Chondrocyte (in vitro differentiated cells): Measurements from ENCODE around the gene ADGRV1. TPM values are rescaled to one million over a fixed set of nuclear protein-coding genes. Genes with fewer than 3 reads are reported as not detected.
"Not testable (repeated sequence)": the region's sequence is repeated elsewhere in the genome, so short reads cannot be mapped to it uniquely, and the experiment has no call there.

Experiments
- DNase-seq: peaks from one replicate; pipeline ENCODE4 v3.0.0; 2021; ENCODE audit warnings: mixed read lengths, low spot score
- H3K27ac Mint-ChIP-seq: one replicate; pipeline ENCODE4 v1.8.0; 2021; ENCODE audit warnings: mild to moderate bottlenecking, moderate library complexity, mixed read lengths; ENCODE audit not compliant: unreplicated experiment
- H3K27me3 Mint-ChIP-seq: 2 replicates; pipeline ENCODE4 v1.8.0; 2021; ENCODE audit warnings: low read depth, mixed read lengths
- H3K36me3 Mint-ChIP-seq: 2 replicates; pipeline ENCODE4 v1.8.0; 2021; ENCODE audit warnings: low read depth, mixed read lengths
- H3K4me1 Mint-ChIP-seq: 2 replicates; pipeline ENCODE4 v1.8.0; 2021; ENCODE audit warnings: low read depth, mild to moderate bottlenecking, mixed read lengths
- H3K4me3 Mint-ChIP-seq: one replicate; pipeline ENCODE4 v1.8.0; 2021; ENCODE audit warnings: mild to moderate bottlenecking, moderate library complexity, mixed read lengths; ENCODE audit not compliant: unreplicated experiment
- H3K9me3 Mint-ChIP-seq: 2 replicates; pipeline ENCODE4 v1.8.0; 2021; ENCODE audit warnings: low read depth, mixed read lengths
- total RNA-seq: library from RNA; stranded (reverse); gene quantifications from 3 replicates; pipeline ENCODE4 v1.2.1, GENCODE V29; 2021
- TF ChIP-seq, protein P1 (sequence below): fragments of 200-600 bp; sonication (generic); IDR thresholded peaks from 2 replicates; pipeline ENCODE4 v1.5.0; 2021; ENCODE audit warnings: antibody characterized with exemption, mild to moderate bottlenecking, moderate library complexity

ADGRV1 gene
- total RNA-seq, 1 donor from 2014 or later, result 1.5 TPM

DNA sequence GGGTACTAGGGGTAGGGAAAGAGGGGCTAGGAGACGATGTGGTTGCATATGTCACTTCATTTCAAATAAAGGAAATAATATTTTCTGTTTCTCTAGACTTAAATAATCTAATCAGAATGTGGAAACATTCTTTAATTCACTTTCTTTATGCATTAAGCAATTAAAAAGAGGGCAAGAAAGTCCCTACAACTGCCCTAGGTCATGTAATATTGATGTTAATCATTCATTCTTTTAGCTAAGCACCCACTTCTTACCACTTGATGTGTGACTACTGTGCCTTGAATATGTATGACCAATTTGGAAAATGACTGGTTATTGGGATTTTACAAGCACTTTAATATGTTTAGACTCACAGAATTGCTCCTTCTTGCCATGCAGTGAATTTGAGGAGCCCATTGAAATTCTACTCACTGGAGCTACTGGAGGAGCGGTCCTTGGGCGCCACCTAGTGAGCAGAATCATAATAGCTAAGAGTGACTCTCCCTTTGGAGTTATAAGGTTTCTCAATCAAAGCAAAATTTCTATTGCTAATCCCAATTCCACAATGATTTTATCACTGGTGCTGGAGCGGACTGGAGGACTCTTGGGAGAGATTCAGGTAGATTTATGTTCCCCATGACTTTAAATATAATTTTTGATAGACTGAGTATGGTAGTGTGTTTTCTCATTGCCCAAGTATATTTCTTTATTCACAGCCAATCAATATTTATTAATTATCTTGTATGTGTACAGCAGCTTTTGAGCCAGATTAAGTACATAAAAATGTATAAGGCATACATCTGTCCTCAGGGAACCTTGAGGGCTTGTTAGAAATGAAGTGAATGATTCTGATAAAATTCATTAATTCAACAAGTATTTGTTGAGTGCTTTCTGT lies 225.1 kb downstream of the ADGRV1 start:
- DNase-seq, result no peak
- H3K27me3 Mint-ChIP-seq, result peaks cover 3% of the 10 kb centered on the region
- H3K36me3 Mint-ChIP-seq, result no peaks in the 10 kb centered on the region
- no peak overlapping the region for H3K4me3 Mint-ChIP-seq
- H3K9me3 Mint-ChIP-seq, result no peaks in the 10 kb centered on the region
- H3K27ac Mint-ChIP-seq, result no peak overlapping the region
- TF ChIP-seq, protein P1, sequence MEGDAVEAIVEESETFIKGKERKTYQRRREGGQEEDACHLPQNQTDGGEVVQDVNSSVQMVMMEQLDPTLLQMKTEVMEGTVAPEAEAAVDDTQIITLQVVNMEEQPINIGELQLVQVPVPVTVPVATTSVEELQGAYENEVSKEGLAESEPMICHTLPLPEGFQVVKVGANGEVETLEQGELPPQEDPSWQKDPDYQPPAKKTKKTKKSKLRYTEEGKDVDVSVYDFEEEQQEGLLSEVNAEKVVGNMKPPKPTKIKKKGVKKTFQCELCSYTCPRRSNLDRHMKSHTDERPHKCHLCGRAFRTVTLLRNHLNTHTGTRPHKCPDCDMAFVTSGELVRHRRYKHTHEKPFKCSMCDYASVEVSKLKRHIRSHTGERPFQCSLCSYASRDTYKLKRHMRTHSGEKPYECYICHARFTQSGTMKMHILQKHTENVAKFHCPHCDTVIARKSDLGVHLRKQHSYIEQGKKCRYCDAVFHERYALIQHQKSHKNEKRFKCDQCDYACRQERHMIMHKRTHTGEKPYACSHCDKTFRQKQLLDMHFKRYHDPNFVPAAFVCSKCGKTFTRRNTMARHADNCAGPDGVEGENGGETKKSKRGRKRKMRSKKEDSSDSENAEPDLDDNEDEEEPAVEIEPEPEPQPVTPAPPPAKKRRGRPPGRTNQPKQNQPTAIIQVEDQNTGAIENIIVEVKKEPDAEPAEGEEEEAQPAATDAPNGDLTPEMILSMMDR, result peak; percentile 95
- H3K4me1 Mint-ChIP-seq, result no peaks in the 10 kb centered on the region

DNA sequence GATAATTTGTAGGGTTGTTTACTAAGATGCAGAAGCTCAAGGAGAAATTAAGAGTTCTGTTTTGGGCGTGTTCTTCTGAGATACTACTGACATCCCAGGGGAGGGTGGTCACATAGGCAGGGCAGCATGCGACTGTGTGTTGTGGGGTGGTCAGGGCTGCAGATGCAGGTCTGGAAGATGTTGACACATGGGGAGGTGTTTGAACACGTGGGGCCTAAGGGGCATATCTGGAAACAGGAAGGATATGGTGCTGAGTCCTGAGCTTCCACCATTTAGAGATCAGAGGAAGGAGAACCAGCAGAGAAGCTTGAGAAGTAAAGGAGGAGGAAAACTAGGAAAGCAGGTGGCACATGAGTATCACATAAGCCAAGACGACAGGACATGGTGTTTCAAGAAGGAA lies 228.2 kb downstream of the ADGRV1 start:
- H3K36me3 Mint-ChIP-seq, result no peaks in the 10 kb centered on the region
- H3K4me3 Mint-ChIP-seq, result no peak overlapping the region
- H3K27me3 Mint-ChIP-seq, result peaks cover 3% of the 10 kb centered on the region
- TF ChIP-seq, protein P1, result no peak
- no peak overlapping the region for H3K27ac Mint-ChIP-seq
- no peaks in the 10 kb centered on the region for H3K4me1 Mint-ChIP-seq
- DNase-seq, result no peak
- no peaks in the 10 kb centered on the region for H3K9me3 Mint-ChIP-seq

DNA sequence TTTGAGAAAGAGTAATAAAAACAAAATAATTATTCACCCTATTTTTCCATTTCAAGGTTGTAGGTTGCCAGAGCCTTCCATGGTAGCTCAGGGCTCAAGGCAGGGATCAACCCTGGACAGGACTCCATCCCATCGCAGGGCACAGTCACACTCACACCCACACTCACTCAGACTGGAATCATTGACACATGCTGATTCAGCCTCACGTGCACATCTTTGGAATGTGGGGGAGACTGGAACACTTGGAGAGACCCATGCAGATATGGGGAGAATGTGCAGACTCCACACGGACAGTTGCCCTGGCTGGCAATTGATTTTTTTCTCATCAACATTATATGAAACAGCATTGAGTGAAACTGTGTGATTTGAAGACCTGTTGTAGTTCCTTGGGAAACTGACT lies 234.1 kb downstream of the ADGRV1 start:
- DNase-seq, result no peak
- H3K27me3 Mint-ChIP-seq, result no peaks in the 10 kb centered on the region
- H3K4me3 Mint-ChIP-seq, result no peak overlapping the region
- TF ChIP-seq, protein P1, result no peak
- H3K36me3 Mint-ChIP-seq, result peaks cover 1% of the 10 kb centered on the region
- no peaks in the 10 kb centered on the region for H3K4me1 Mint-ChIP-seq
- H3K9me3 Mint-ChIP-seq, result peaks cover 16% of the 10 kb centered on the region
- no peak overlapping the region for H3K27ac Mint-ChIP-seq

DNA sequence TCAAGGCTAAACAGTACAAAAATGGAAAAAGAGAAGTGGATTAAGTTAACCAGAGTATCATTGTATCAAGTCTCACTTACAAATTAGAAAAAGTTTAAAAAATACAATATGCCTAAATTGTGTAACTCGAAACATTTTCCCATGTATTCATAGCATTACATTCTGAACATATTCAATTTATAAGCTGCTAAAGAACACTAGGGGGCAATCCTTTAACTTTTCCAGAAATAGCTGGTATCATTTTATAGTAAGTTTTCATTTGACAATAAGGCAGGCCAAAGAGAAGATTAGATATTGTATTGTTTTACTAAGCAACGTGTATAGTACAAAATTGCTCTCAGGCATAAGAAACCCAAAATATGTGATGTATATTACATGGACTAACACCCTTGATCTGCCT lies 234.6 kb downstream of the ADGRV1 start:
- H3K36me3 Mint-ChIP-seq, result peaks cover 1% of the 10 kb centered on the region
- no peak for DNase-seq
- no peak overlapping the region for H3K4me3 Mint-ChIP-seq
- H3K27me3 Mint-ChIP-seq, result no peaks in the 10 kb centered on the region
- TF ChIP-seq, protein P1, result peak; percentile 73
- peaks cover 21% of the 10 kb centered on the region for H3K9me3 Mint-ChIP-seq
- no peak overlapping the region for H3K27ac Mint-ChIP-seq
- H3K4me1 Mint-ChIP-seq, result no peaks in the 10 kb centered on the region

DNA sequence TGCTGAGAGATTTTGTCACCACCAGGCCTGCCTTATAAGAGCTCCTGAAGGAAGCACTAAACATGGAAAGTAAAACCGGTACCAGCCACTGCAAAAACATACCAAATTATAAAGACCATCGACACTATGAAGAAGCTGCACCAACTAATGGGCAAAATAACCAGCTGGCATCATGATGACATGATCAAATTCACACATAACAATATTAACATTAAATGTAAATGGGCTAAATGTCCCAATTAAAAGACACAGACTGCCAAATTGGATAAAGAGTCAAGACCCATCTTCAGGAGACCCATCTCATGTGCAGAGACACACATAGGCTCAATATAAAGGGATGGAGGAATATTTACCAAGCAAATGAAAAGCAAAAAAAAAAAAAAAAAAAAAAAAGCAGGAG lies 238.3 kb downstream of the ADGRV1 start:
- peaks cover 41% of the 10 kb centered on the region for H3K9me3 Mint-ChIP-seq
- not testable (repeated sequence) for H3K4me1 Mint-ChIP-seq, H3K27me3 Mint-ChIP-seq, H3K4me3 Mint-ChIP-seq, H3K36me3 Mint-ChIP-seq, DNase-seq, H3K27ac Mint-ChIP-seq

DNA sequence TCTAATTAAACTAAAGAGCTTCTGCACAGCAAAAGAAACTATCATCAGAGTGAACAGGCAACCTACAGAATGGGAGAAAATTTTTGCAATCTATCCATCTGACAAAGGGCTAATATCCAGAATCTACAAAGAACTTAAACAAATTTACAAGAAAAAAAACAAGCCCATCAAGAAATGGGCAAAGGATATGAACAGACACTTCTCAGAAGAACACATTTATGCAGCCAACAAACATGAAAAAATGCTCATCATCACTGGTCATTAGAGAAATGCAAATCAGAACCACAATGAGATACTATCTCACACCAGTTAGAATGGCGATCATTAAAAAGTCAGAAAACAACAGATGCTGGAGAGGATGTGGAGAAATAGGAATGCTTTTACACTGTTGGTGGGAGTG lies 241.5 kb downstream of the ADGRV1 start:
- H3K4me1 Mint-ChIP-seq, H3K27me3 Mint-ChIP-seq, DNase-seq, H3K4me3 Mint-ChIP-seq, H3K27ac Mint-ChIP-seq, H3K36me3 Mint-ChIP-seq: not testable (repeated sequence)
- peaks cover 41% of the 10 kb centered on the region for H3K9me3 Mint-ChIP-seq

DNA sequence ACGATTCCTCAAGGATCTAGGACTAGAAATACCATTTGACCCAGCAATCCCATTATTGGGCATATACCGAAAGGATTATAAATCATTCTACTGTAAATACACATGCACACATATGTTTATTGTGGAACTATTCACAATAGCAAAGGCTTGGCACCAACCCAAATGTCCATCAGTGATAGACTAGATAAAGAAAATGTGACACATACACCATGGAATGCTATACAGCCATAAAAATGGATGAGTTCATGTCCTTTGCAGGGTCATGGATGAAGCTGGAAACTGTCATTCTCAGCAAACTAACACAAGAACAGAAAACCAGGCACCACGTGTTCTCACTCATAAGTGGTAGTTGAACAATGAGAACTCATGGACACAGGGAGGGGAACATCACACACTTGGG lies 241.9 kb downstream of the ADGRV1 start:
- H3K4me1 Mint-ChIP-seq, H3K4me3 Mint-ChIP-seq: not testable (repeated sequence)

More for the DNA sequence above, 241.9 kb downstream of the ADGRV1 start:
- not testable (repeated sequence) for H3K27me3 Mint-ChIP-seq, H3K36me3 Mint-ChIP-seq, DNase-seq, H3K27ac Mint-ChIP-seq
- H3K9me3 Mint-ChIP-seq, result peaks cover 41% of the 10 kb centered on the region
